GM12878 (cell line): ENCODE data around the gene PTPRC. TPM values are rescaled to one million over a fixed set of nuclear protein-coding genes. Genes with fewer than 3 reads are reported as not detected.

Source experiments
- ATAC-seq: fragments of 200-7000 bp; cut with Tn5 transposase; 3 replicates; pipeline ENCODE4 v1.9.1; 2020; ENCODE audit warnings: mild to moderate bottlenecking, moderate library complexity
- BruUV-seq: library from RNA; stranded (reverse); fragments of 400-500 nt; replicated peaks from 2 replicates; lab custom pipeline; 2021; lab: Mats Ljungman, UMichigan
- CTCF ChIA-PET: fragments of 300-600 bp; sonication (Branson Sonifier 250); formaldehyde crosslinking; extraction: SDS; loops from one replicate; lab custom pipeline; 2021; ENCODE audit warnings: inconsistent platforms; lab: Yijun Ruan, JAX
- POLR2A ChIA-PET: fragments of 350-600 bp; formaldehyde crosslinking; extraction: SDS; loops from one replicate; lab custom pipeline; 2021; ENCODE audit warnings: inconsistent platforms; lab: Charles Lee
- RAD21 ChIA-PET: fragments of 300-600 bp; sonication (Branson Sonifier 250); formaldehyde crosslinking; loops from one replicate; lab custom pipeline; 2023; ENCODE audit warnings: antibody characterized with exemption; ENCODE audit not compliant: unreplicated experiment; lab: Charles Lee
- SMC1A ChIA-PET: fragments of 300-600 bp; sonication (Branson Sonifier 250); formaldehyde crosslinking; loops from one replicate; lab custom pipeline; 2023; ENCODE audit not compliant: unreplicated experiment, uncharacterized antibody; lab: Charles Lee
- DNase-seq: peaks from one replicate; pipeline ENCODE4 v3.0.0-alpha.2; 2011; ENCODE audit warnings: low read depth, low spot score
- FAIRE-seq: peaks from 3 replicates; lab custom pipeline; 2011; peaks lifted over from hg19 to GRCh38; lab: Jason Lieb, UNC
- H2AFZ ChIP-seq: 2 replicates; pipeline ENCODE4 v1.6.0; 2011; ENCODE audit warnings: low read depth, low read length, control low read depth; ENCODE audit not compliant: control insufficient read depth
- H3K27ac ChIP-seq: 2 replicates; pipeline ENCODE4 v1.5.1; 2011; ENCODE audit warnings: control low read depth; ENCODE audit not compliant: control insufficient read depth, insufficient read depth
- H3K27me3 ChIP-seq, 2 experiments: replicated peaks in 1 of 2; 2 replicates each; pipeline versions ENCODE4 v1.6.0 to v1.6.1; 2011; ENCODE audit warnings: low read length in 1 of 2; ENCODE audit not compliant: control insufficient read depth in 2 of 2, insufficient read depth in 2 of 2
- H3K36me3 ChIP-seq, 2 experiments: 2 replicates each; pipeline ENCODE4 v1.5.1; 2011; ENCODE audit warnings: low read length in 1 of 2; ENCODE audit not compliant: control insufficient read depth in 2 of 2, insufficient read depth in 2 of 2
- H3K4me1 ChIP-seq: 2 replicates; pipeline ENCODE4 v1.6.1; 2011; ENCODE audit warnings: mild to moderate bottlenecking, low read length, moderate library complexity, mixed read lengths; ENCODE audit not compliant: control insufficient read depth, insufficient read depth
- H3K4me2 ChIP-seq: 2 replicates; pipeline ENCODE4 v1.6.0; 2011; ENCODE audit warnings: control low read depth; ENCODE audit not compliant: control insufficient read depth, insufficient read depth
- H3K4me3 ChIP-seq: fragments of 200-600 bp; sonication (generic); 2 replicates; pipeline ENCODE4 v1.5.1; 2016
- H3K79me2 ChIP-seq: 2 replicates; pipeline ENCODE4 v1.6.0; 2011; ENCODE audit warnings: low read length; ENCODE audit not compliant: control insufficient read depth, insufficient read depth
- H3K9ac ChIP-seq: 2 replicates; pipeline ENCODE4 v1.8.0; 2011; ENCODE audit warnings: low read length, control low read depth, mixed read lengths; ENCODE audit not compliant: control insufficient read depth, insufficient read depth
- H3K9me3 ChIP-seq: replicated peaks from 3 replicates; pipeline ENCODE4 v1.5.1; 2011; ENCODE audit warnings: mild to moderate bottlenecking, low read length; ENCODE audit not compliant: control insufficient read depth, insufficient read depth
- H4K20me1 ChIP-seq: 2 replicates; pipeline ENCODE4 v1.6.0; 2011; ENCODE audit not compliant: control insufficient read depth, insufficient read depth
- CTCF ChIP-seq, 3 experiments: IDR thresholded peaks in 2 of 3; conservative IDR thresholded peaks in 1 of 3; 2 replicates each; pipeline ENCODE4 v1.5.1; 2011; ENCODE audit warnings: low read depth in 3 of 3, low read length in 3 of 3, mild to moderate bottlenecking in 3 of 3, control low read depth in 2 of 3, moderate library complexity in 2 of 3, inconsistent platforms in 1 of 3, mixed read lengths in 1 of 3; ENCODE audit not compliant: control insufficient read depth in 2 of 3, insufficient read depth in 1 of 3; ENCODE audit errors: extremely low read depth in 1 of 3
- SMC3 ChIP-seq: IDR thresholded peaks from 2 replicates; pipeline ENCODE4 v1.6.1; 2011; ENCODE audit warnings: low read length, improper control_type of control experiment, borderline replicate concordance
- SRF ChIP-seq, 2 experiments: IDR thresholded peaks; 2 replicates each; pipeline ENCODE4 v1.6.1; 2011; ENCODE audit warnings: low read depth in 2 of 2, low read length in 2 of 2, mild to moderate bottlenecking in 1 of 2, moderate library complexity in 1 of 2
- in situ Hi-C: fragments of 300-500 bp; cut with MboI; formaldehyde crosslinking; loops from 9 replicates; pipeline ENCODE4 v1.14.3; 2018; ENCODE audit warnings: mixed read lengths
- intact Hi-C: fragments of 100-400 bp; cut with micrococcal nuclease; formaldehyde crosslinking; loops from one replicate; pipeline ENCODE4 v1.14.2; 2022; ENCODE audit not compliant: unreplicated experiment
- polyA plus RNA-seq, 11 experiments: library from polyadenylated mRNA; depleted of rRNA in 4 of 11; unstranded in 6 of 11; stranded (reverse) in 5 of 11; fragments of >200 nt; fragmentation: Nextera tagmentation in 4 of 11; fragmentation: Illumina TruSeq in 1 of 11; extraction: Ambion mirVana in 4 of 11; extraction: Trizol in 1 of 11; gene quantifications; 1 replicate in 1 of 11; 2 replicates in 10 of 11; pipeline versions ENCODE4 v1.2.1 to v1.2.3, GENCODE V29; 2011 to 2016; ENCODE audit warnings: inconsistent platforms in 2 of 11, missing spikeins in 2 of 11, low read depth in 1 of 11
- total RNA-seq, 4 experiments: library from RNA; depleted of rRNA in 3 of 4; stranded (reverse); fragments of >200 nt in 3 of 4; fragmentation: Illumina TruSeq in 1 of 4; extraction: Trizol in 1 of 4; gene quantifications; 2 replicates each; pipeline versions ENCODE4 v1.2.1 to v1.2.3, GENCODE V29; 2013 to 2021

Gene PTPRC
- total and polyA plus RNA-seq, 10 of the 15 experiments (the other 5 are each of a cell fraction or from before 2014, with no cell fraction given): 72.9 to 221 (median 118) TPM

- Histone ChIP-seq H3K4me1 (no peaks in the 10 kb centered on the region), H3K79me2 (no peaks in the 10 kb centered on the region), H3K4me3 (no peak overlapping the region), H4K20me1 (no peaks in the 10 kb centered on the region), H3K9me3 (no peaks in the 10 kb centered on the region), H3K27me3 (no peaks in the 10 kb centered on the region), H2AFZ (no peak overlapping the region), H3K27ac (no peak overlapping the region), H3K9ac (no peak overlapping the region), H3K4me2 (no peak overlapping the region), H3K36me3 (peaks cover 7 to 10% of the 10 kb centered on the region in 2 experiments)
- in situ Hi-C loops: loop anchor here (25.0 kb wide), 1 partner anchor 706 kb away; no protein-coding TSS in a partner anchor
- POLR2A ChIA-PET: no interaction called here
- FAIRE-seq (no peak), ATAC-seq (peak; percentile 58; the same call in 2 of the 3 replicates), DNase-seq (no peak)
- intact Hi-C loops: no loop called here
- TF ChIP-seq CTCF (IDR thresholded peaks at IDR 0.05 in 2 of 3, conservative IDR thresholded peaks at IDR 0.05 in 1 of 3; ENCODE audit: control insufficient read depth in 2 of 3, extremely low read depth in 1 of 3, insufficient read depth in 1 of 3, low read depth in 3 of 3, low read length in 3 of 3) (peak in 1 of 3 experiments; percentile 5; a peak in 1 of 6 replicates), SRF (IDR thresholded peaks at IDR 0.05; ENCODE audit: low read depth in 2 of 2, low read length in 2 of 2) (no peak), SMC3 (peak; percentile 3; the same call in 1 of the 2 replicates)
- SMC1A ChIA-PET: interaction anchor here (0.8 to 2.3 kb wide), 13 partner anchors 8 to 707 kb away, joined by 3 to 11 read pairs (median 3); no protein-coding TSS in a partner anchor
- RAD21 ChIA-PET: interaction anchor here (0.7 to 2.8 kb wide), 10 partner anchors 8 to 705 kb away, joined by 3 to 7 read pairs (median 4); no protein-coding TSS in a partner anchor
- no TSS peak for BruUV-seq
- CTCF ChIA-PET: interaction anchor here (0.6 to 4.0 kb wide), 12 partner anchors 8 to 792 kb away, joined by 3 to 20 read pairs (median 3); no protein-coding TSS in a partner anchor
These were observed 117.6 kb downstream of the PTPRC start for GRCh38 chr1:198756470-198756869.
